Keratinocyte (primary cell): Measurements from ENCODE around the gene NEGR1. TPM values are rescaled to one million over a fixed set of nuclear protein-coding genes. Genes with fewer than 3 reads are reported as not detected.

Experiments
- DNase-seq: peaks from one replicate; pipeline ENCODE4 v3.0.0-alpha.2; 2011; ENCODE audit warnings: low read depth, missing footprints, low spot score
- FAIRE-seq: peaks from 2 replicates; lab custom pipeline; 2011; peaks lifted over from hg19 to GRCh38; lab: Jason Lieb, UNC
- H2AFZ ChIP-seq: 2 replicates; pipeline ENCODE4 v1.6.0; 2012; ENCODE audit warnings: low read length, control low read depth, inconsistent platforms; ENCODE audit not compliant: control insufficient read depth
- H3K27ac ChIP-seq: 2 replicates; pipeline ENCODE4 v1.5.1; 2011; ENCODE audit warnings: low read length; ENCODE audit not compliant: control insufficient read depth, insufficient read depth
- H3K27me3 ChIP-seq: 3 replicates; pipeline ENCODE4 v1.6.0; 2011; ENCODE audit warnings: low read length; ENCODE audit not compliant: control insufficient read depth, insufficient read depth; ENCODE audit errors: extremely low read depth
- H3K36me3 ChIP-seq, 2 experiments: 2 replicates in 1 of 2; 3 replicates in 1 of 2; pipeline ENCODE4 v1.5.1; 2011; ENCODE audit warnings: low read length in 2 of 2, mild to moderate bottlenecking in 1 of 2; ENCODE audit not compliant: control insufficient read depth in 2 of 2, insufficient read depth in 2 of 2; ENCODE audit errors: extremely low read depth in 1 of 2
- H3K4me1 ChIP-seq: 3 replicates; pipeline ENCODE4 v1.5.1; 2011; ENCODE audit warnings: low read length; ENCODE audit not compliant: control insufficient read depth, insufficient read depth; ENCODE audit errors: extremely low read depth
- H3K4me2 ChIP-seq: 3 replicates; pipeline ENCODE4 v1.6.0; 2011; ENCODE audit warnings: low read depth, low read length; ENCODE audit not compliant: control insufficient read depth, insufficient read depth; ENCODE audit errors: extremely low read depth
- H3K4me3 ChIP-seq, 3 experiments: fragments of 200-600 bp in 1 of 3; sonication (generic) in 1 of 3; 2 replicates in 2 of 3; 3 replicates in 1 of 3; pipeline ENCODE4 v1.5.1; 2011 to 2016; ENCODE audit warnings: low read length in 3 of 3, mild to moderate bottlenecking in 3 of 3, control low read depth in 2 of 3, inconsistent platforms in 1 of 3, low read depth in 1 of 3, mixed read lengths in 1 of 3, mixed run types in 1 of 3, moderate library complexity in 1 of 3; ENCODE audit not compliant: control insufficient read depth in 2 of 3, insufficient read depth in 2 of 3; ENCODE audit errors: extremely low read depth in 1 of 3
- H3K79me2 ChIP-seq: 2 replicates; pipeline ENCODE4 v1.6.0; 2012; ENCODE audit warnings: low read length; ENCODE audit not compliant: control insufficient read depth, insufficient read depth
- H3K9ac ChIP-seq: 3 replicates; pipeline ENCODE4 v1.6.0; 2011; ENCODE audit warnings: low read length; ENCODE audit not compliant: control insufficient read depth, insufficient read depth; ENCODE audit errors: extremely low read depth
- H3K9me1 ChIP-seq: 3 replicates; pipeline ENCODE4 v1.6.0; 2011; ENCODE audit warnings: low read length; ENCODE audit not compliant: control insufficient read depth, insufficient read depth; ENCODE audit errors: extremely low read depth
- H3K9me3 ChIP-seq: 2 replicates; pipeline ENCODE4 v1.5.1; 2012; ENCODE audit warnings: low read depth, low read length; ENCODE audit not compliant: control insufficient read depth
- H4K20me1 ChIP-seq: 3 replicates; pipeline ENCODE4 v1.6.0; 2011; ENCODE audit warnings: low read length; ENCODE audit not compliant: control insufficient read depth, insufficient read depth; ENCODE audit errors: extremely low read depth
- EZH2 ChIP-seq: IDR thresholded peaks from one replicate; pipeline ENCODE4 v1.6.1; 2012; ENCODE audit warnings: inconsistent platforms, mild to moderate bottlenecking, low read length, moderate library complexity
- dilution Hi-C: fragments of 300-500 bp; cut with MboI; formaldehyde crosslinking; loops from one replicate; pipeline ENCODE4 v1.7.0; 2020; ENCODE audit warnings: low sequenced_read_pairs; ENCODE audit not compliant: extremely low pct_ligation_motif_present
- polyA plus RNA-seq, 5 experiments: library from polyadenylated mRNA; depleted of rRNA in 3 of 5; stranded (reverse) in 3 of 5; stranded (forward) in 1 of 5; unstranded in 1 of 5; fragments of >200 nt; gene quantifications; 1 replicate in 1 of 5; 2 replicates in 3 of 5; 3 replicates in 1 of 5; pipeline versions ENCODE4 v1.2.1 to v1.2.3, GENCODE V29; 2011 to 2012; ENCODE audit warnings: missing spikeins in 2 of 5, low read depth in 1 of 5, low replicate concordance in 1 of 5
- TF ChIP-seq, protein P1 (sequence below), 3 experiments: IDR thresholded peaks in 1 of 3; conservative IDR thresholded peaks in 1 of 3; optimal IDR thresholded peaks in 1 of 3; 2 replicates in 2 of 3; 3 replicates in 1 of 3; pipeline versions ENCODE3 to v1.5.1; 2011; ENCODE audit warnings: low read length in 3 of 3, mild to moderate bottlenecking in 3 of 3, moderate library complexity in 2 of 3, control low read depth in 1 of 3, inconsistent platforms in 1 of 3; ENCODE audit not compliant: insufficient read depth in 2 of 3; ENCODE audit errors: extremely low read depth in 1 of 3

NEGR1 gene
- polyA plus RNA-seq, 1 donor (not counting 4 experiments of a cell fraction or from before 2014, with no cell fraction given) = 1.6 TPM

DNA sequence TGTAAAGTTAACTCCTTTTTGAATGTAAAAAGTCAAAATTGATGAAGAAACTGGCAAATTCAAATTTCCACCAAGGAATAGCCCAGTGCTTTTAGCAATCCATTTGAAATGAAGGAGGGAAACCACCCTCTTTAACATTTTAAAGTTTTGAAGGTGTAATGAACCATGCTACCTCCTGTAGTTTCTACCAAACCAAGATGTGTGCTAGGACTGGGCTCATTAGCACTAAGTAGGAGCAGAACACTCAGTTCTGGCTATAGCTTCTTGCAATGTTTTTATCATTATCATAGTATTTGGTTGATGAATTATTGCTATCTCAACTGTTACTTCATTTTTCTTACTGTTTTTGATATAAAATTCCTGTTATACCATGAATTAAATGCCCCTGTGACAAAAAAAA is 882.3 kb downstream of the NEGR1 start:
- Histone ChIP-seq H3K4me1 (no peaks in the 10 kb centered on the region), H2AFZ (no peak overlapping the region), H3K9me1 (no peaks in the 10 kb centered on the region), H4K20me1 (no peaks in the 10 kb centered on the region), H3K27ac (no peak overlapping the region), H3K27me3 (no peaks in the 10 kb centered on the region), H3K9me3 (no peaks in the 10 kb centered on the region), H3K4me3 (no peak overlapping the region), H3K4me2 (no peak overlapping the region), H3K79me2 (no peaks in the 10 kb centered on the region), H3K9ac (no peak overlapping the region), H3K36me3 (no peaks in the 10 kb centered on the region)
- FAIRE-seq (no peak), DNase-seq (no peak)
- dilution Hi-C loops = no loop called here
- TF ChIP-seq, protein P1, sequence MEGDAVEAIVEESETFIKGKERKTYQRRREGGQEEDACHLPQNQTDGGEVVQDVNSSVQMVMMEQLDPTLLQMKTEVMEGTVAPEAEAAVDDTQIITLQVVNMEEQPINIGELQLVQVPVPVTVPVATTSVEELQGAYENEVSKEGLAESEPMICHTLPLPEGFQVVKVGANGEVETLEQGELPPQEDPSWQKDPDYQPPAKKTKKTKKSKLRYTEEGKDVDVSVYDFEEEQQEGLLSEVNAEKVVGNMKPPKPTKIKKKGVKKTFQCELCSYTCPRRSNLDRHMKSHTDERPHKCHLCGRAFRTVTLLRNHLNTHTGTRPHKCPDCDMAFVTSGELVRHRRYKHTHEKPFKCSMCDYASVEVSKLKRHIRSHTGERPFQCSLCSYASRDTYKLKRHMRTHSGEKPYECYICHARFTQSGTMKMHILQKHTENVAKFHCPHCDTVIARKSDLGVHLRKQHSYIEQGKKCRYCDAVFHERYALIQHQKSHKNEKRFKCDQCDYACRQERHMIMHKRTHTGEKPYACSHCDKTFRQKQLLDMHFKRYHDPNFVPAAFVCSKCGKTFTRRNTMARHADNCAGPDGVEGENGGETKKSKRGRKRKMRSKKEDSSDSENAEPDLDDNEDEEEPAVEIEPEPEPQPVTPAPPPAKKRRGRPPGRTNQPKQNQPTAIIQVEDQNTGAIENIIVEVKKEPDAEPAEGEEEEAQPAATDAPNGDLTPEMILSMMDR (optimal IDR thresholded peaks at IDR 0.05 in 1 of 3, IDR thresholded peaks at IDR 0.05 in 1 of 3, conservative IDR thresholded peaks at IDR 0.05 in 1 of 3; ENCODE audit: extremely low read depth in 1 of 3, insufficient read depth in 2 of 3, low read length in 3 of 3) = no peak
- no peak for TF ChIP-seq EZH2

DNA sequence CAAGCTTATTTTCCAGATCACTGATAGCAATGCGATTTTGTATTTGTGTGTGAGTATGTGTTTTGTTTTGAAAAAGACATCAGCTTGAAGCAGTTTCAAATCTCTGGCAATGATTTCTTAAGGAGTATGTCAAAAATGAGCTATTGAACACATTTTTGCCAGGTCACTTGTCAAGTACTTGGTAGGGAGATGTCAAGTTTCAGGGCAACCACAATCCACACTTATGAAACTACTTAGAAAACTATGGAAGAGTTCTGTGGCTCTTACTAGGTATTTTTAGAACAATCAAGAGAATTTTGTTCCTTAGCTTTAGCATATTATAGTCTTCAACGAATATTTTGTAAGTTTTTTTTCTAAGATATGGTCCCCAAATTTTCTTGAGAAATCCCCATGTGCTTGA is 882.7 kb downstream of the NEGR1 start:
- Histone ChIP-seq H3K9ac (no peak overlapping the region), H3K79me2 (no peaks in the 10 kb centered on the region), H3K27me3 (no peaks in the 10 kb centered on the region), H3K4me2 (no peak overlapping the region), H2AFZ (no peak overlapping the region), H3K27ac (no peak overlapping the region), H3K4me1 (no peaks in the 10 kb centered on the region), H4K20me1 (no peaks in the 10 kb centered on the region), H3K36me3 (no peaks in the 10 kb centered on the region), H3K9me1 (no peaks in the 10 kb centered on the region), H3K4me3 (no peak overlapping the region), H3K9me3 (no peaks in the 10 kb centered on the region)
- FAIRE-seq = no peak
- DNase-seq = no peak
- dilution Hi-C loops = no loop called here
- no peak for TF ChIP-seq EZH2
- TF ChIP-seq, protein P1 (optimal IDR thresholded peaks at IDR 0.05 in 1 of 3, IDR thresholded peaks at IDR 0.05 in 1 of 3, conservative IDR thresholded peaks at IDR 0.05 in 1 of 3; ENCODE audit: extremely low read depth in 1 of 3, insufficient read depth in 2 of 3, low read length in 3 of 3) = no peak
